HG03280 (cell line): ENCODE measurements around the gene FBXL16.

Experiments used
- ATAC-seq: cut with Tn5 transposase; IDR thresholded peaks from one replicate; pipeline ENCODE4 v1.9.1; 2021; ENCODE audit warnings: mild to moderate bottlenecking, moderate library complexity; ENCODE audit not compliant: unreplicated experiment

The FBXL16 gene

DNA sequence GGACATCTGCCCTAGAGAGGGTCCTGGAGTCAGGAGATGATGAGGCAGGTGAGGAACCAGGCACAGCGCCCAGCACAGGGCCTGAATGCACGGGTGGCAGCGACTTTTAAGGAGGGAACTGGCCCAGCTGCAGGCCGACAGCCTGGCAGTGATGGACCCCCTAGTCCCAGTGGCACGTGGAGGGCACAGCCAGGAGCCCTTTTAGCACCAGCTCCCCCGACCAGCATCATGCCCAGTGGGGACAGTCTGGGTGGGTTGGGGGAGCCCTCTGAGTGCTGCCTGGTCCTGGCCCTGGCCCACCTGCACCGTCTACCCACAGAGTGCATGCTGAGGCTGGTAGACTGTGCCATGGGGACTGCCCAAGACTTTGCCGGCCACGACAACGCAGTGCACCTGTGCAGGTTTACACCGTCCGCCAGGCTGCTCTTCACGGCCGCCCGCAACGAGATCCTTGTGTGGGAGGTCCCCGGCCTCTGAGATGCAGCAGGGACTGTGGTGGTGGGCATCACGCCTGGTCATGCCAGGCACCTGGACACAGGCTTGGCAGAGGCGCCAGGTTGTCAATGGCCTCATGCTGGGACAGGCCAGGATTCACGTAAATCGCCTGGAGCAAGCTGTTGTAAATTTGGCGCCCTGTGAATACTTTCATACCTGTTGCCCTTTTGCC, 38.4 kb downstream of the FBXL16 start:
- ATAC-seq = no peak

DNA sequence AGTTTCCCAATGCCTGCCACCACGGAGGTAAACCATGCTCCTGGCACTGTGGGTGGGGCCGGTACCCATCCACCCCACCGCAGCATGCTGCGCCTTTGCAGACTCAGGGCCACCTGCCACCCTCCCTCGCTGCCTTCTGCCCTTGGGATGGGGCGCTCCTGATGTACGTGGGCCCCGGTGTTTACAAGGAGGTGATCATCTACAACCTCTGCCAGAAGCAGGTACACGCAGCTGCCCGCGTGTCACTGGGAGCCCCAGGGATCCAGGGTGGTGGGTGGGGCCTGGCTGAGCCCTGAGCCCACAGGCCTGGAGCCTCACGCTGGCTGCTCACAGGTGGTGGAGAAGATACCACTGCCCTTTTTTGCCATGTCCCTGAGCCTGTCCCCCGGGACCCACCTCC, 39.0 kb downstream of the FBXL16 start:
- ATAC-seq = no peak

DNA sequence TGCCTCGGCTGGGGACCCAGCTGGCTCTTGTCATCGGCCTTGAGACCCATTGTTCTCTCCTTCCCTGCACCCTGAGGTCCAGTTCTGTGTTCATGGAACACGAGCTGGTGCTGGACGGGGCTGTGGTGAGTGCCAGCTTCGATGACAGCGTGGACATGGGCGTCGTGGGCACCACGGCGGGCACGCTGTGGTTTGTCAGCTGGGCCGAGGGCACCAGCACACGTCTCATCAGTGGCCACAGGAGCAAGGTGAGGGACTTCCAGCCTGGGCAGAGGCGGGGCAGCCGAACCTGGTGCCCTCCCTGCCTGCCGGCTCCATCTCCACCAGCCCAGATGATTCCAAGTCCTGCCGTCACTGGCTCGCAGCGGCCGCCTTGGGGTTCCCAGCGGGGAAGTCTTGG, 43.0 kb downstream of the FBXL16 start:
- ATAC-seq = no peak

DNA sequence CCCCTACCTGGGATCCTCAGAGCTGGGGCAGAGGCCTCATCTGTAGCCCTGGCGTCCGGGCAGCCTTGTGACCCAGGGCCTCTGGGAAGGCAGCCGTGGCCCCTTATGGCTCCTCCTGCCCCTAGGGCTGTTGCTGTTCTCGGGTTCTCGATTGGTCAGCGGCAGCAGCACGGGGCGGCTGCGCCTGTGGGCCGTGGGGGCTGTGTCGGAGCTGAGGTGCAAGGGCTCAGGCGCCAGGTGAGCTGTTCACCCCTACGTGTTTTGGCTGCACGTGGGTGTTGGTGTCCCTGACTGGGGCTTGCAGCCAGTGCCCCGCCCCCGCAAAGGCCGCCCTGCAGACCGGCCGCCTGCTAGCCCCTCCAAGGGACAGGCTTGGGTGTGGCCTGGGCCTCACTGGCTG, 43.5 kb downstream of the FBXL16 start:
- no peak for ATAC-seq

DNA sequence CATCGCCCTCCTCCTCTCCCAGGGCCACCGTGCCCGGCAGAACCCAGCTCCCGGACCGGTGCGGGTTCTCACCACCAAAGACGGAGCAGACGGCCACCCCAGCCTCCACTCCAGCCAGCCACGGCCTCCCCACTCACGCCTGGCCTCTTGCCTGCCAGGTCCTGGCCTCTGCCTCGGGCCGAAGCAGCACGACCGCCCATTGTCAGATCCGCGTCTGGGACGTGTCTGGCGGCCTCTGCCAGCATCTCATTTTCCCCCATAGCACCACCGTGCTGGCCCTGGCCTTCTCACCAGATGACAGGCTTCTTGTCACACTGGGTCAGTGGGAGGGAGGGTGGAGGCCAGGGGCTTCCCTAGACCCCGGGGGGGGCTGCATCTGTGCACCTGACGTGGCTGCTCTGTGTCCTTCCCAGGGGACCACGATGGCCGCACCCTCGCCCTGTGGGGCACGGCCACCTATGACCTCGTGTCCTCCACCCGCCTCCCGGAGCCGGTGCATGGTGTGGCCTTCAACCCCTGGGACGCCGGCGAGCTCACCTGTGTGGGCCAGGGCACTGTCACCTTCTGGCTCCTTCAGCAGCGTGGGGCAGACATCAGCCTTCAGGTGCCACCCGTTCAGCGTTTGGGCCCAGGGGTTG, 44.3 kb downstream of the FBXL16 start:
- ATAC-seq = no peak

DNA sequence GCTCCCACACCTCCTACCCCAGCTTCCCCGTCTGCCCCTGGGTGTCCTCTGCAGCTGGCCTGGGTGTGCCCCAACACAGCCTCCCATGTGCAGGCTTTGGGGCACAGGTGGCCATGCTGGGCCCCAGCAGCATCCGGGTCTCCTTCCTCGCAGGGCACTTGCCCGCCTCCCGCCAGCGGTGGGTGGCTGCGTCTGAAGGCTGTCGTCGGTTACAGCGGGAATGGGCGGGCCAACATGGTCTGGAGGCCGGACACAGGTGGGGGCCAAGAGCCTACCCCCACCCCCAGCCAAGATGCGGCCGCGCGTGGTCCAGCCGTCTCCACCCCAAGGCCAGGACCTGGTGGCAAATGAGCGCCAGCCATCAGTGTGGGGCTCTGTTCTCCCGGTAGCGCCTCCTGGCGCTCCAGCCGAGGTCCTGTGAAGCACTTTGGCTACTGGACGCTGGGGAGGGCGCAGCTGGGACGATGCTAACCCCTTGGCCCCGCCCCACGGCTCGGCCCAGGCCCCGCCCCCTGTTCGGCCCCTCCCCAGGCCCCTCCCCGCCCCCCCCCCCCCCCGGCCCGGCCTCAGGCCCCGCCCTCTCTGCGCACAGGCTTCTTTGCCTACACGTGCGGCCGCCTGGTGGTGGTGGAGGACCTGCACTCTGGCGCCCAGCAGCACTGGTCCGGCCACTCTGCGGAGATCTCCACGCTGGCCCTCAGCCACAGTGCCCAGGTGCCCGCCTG, 45.0 kb downstream of the FBXL16 start:
- peak; percentile 56 for ATAC-seq

DNA sequence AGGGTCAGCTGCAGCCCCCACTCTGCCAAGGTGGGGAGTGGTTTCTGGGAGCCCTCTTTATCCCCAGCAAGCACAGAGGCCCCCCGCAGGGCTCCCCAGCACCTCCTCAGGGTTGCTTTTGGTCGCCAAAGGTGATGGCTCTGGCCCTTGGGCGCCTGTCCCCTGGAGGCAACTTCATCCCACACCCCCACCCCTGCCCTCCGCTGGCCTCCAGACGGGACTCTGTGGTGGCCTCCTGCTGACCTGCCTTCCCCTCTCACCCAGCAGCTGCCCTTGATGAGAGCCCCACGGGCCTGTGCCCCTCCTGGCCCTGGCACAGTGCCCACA, 45.5 kb downstream of the FBXL16 start:
- ATAC-seq = no peak

DNA sequence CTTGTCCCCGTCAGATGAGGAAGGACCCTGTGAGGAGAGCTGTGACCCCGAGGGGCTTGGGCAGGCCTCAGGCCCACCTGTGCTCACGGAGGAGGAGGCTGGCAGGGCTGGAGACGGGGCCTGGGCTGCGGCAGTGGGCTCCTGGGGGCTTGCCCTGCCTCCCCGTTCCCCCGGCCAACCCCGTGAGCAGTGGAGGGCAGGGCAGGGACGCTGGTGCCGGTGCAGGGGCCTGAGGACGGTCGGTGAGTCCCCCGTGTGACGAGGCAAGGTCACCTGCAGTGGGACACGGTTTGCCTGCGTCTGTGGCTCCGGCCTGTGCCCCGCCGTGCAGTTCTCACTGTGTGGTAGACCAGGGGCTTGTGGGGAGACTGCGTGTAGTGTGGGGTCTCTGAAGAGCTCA, 46.0 kb downstream of the FBXL16 start:
- ATAC-seq = no peak

DNA sequence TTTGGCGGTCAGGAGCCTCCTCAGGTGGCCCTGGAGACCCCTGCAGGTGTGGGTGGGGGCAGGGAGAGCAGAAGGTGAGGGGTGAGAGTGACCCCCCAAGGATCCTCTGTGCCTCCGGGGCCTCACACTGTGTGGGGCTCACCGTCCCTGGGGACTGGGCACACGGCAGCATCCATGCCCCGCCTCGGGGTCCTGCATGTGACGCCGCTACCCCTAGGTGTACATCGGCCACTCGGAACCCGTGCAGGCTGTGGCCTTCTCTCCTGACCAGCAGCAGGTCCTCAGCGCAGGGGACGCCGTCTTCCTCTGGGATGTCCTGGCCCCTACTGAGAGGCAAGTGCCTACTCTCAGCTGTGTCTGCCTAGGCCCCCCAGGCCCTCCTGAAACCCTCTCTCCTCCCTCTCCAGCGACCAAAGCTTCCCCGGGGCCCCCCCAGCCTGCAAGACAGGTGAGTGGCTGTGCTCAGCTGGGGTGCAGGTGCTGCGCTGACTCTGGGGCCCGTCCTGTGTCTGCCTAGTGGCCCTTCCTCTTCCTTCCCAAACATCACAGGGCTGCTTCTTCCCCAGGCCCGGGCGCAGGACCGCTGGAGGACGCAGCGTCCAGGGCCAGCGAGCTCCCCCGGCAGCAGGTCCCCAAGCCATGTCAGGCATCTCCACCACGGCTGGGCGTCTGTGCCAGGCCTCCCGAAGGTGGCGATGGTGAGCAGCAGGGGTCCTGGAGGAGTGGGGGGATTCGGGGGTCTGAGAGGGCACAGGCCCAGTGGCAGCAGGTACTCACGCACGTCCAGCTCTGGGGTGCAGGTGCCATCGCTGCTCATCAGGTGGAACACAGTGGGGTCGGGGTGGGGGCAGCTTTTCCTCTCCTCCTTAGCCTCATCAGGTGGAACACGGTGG, 46.7 kb downstream of the FBXL16 start:
- ATAC-seq = no peak

DNA sequence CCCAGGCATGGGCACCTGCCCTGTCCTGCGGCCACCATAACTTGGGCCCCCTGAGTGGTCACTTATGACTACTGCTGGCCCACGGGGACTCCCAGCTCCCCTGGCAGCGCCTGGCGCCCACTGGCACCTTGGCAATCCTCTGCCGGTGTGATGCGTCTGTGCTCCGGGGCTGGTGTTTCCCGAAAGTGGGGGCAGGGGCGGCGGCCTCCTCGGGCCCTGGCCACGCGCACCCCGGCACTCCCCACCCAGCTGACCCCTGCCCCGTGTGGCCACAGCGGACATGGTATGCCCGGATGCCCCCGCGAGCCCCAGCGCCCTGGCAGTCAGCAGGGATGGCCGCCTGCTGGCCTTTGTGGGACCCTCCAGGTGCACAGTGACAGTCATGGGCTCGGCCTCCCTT, 48.1 kb downstream of the FBXL16 start:
- ATAC-seq = no peak

DNA sequence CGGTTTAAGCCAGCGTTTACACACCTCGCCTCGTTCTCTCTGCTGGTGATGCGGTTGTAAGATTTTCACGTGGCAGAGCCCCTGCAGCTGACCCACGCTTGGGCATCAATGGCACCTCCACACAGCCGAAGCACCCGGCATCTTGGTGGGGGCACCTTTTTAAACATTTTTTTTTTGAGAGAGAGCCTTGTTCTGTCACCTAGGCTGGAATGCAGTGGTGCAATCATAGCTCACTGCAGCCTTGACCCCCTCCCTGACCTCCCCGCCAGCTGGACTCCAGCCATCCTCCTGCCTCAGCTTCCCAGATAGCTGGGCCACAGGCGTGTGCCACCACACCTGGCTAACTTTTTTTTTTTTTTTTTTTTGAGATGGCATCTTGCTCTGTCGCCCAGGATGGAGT, 51.6 kb downstream of the FBXL16 start:
- no peak for ATAC-seq

DNA sequence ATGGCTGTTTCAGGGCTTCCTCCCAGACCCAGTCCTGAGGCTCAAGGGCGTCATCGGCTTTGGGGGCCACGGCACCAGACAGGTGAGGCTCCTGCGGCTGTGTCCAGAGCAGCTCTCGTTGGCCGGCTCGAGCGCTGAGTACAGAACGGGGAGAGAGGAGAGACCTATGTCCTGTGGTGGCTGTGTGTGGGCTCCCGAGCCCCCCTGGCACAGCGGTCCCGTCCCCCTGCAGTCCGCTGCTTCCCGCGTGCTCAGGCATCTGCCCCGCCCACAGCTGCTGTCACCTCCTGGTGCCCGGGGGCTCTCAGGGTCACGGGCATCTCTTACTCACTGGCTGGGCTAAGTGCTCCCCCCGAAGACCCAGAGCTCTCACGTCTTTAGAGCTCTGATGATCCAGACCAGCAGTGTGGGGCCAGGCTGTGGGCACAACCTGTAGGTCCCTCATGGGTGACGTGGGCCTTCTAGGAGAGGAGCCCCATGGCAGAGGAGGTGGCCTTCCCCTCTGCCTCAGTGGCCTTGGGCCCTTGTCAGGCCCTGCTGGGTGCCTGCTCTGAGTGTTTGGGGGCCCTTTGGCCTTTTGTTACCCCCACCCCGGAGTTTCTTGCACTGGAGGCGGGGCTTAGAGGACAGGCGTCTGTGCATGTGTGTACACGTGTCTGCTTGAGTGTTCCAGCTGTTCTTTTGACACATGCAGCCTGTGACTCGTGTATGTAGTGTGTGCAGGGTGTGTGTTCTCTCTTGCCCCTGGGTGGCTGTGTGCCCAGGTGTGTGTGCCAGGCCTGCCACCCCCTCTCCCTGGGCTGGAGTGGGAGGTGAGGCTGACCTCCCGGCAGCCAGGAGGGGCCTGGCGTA, 52.9 kb downstream of the FBXL16 start:
- no peak for ATAC-seq

DNA sequence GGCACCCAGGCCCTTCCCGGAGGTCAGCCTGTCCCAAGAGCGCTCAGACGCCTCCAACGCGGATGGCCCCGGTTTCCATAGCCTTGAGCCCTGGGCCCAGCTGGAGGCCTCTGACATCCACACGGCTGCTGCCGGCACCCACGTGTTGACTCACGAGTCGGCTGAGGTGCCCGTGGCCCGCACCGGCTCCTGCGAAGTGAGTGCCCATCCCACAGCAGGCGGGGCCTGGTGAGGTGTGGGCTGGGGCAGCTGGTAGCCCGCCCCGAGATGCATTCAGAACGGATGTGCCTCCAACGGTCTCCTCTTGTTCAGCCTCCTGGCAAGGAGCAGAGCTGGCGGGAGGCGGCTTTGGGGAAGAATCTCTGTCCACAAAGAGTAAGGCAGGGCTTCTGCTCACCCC, 53.8 kb downstream of the FBXL16 start:
- no peak for ATAC-seq

DNA sequence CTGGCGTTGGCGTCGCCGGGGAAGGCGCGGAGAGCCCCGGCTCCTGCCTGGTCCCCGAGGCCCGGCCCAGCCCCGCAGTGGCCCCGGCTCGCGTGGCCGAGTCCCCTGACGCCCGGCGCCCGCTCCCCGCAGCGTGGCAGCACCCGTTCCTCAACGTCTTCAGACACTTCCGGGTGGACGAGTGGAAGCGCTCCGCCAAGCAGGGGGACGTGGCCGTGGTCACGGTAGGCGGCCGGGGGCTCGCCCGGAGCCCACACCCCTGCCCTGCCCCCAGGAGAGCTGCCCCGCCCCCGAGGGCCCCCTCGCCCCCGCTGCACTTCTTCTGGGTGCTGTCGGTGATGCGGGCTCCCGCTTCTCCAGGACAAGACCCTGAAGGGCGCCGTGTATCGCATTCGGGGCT, 56.0 kb downstream of the FBXL16 start:
- ATAC-seq = peak; percentile 16

DNA sequence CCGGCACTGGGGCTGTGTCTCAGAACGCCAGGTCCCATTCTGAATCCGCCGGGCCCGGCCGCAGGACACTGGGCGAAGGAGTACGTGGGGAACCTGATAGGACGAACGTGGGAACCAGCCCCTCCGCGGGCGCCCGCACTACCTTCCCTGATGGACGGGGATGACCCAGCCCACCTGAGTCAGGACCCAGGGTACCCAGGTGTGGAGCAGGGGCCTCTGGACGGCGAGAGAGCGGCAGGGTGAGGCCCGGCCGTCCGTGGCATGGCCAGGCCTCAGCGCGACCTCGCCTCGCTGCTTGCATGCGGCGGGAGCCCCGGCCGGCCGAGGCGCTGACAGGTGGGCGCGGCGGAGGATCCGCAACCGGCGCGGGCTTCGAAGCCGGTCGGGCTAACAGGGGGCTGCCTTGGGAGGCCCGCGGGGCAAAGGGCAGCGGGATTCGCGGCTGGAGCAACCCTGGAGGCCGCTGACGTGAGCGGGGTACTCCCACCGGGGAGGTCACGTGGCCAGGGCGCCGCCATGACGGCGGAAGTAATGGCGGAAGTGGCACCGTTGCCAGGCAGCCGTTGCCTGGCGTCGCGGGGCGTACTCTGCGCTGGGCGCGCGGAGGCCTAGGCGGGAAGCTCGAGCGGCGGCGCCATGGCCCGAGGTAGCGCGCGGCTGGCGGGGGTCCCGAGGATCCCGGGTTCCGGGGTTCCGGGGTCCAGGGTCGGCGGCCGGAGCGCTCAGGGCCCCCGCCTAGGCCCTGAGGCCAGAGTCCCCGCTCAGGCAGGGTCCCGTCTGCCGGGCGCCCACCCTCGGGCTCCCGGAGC, 56.6 kb downstream of the FBXL16 start, which contains the start of gene WDR90:
Gene WDR90 (plus strand): TSS at position 585 of the 809 bp plus-strand sequence. CDS start 52 bp downstream, at position 637.
- ATAC-seq = peak; percentile 84

DNA sequence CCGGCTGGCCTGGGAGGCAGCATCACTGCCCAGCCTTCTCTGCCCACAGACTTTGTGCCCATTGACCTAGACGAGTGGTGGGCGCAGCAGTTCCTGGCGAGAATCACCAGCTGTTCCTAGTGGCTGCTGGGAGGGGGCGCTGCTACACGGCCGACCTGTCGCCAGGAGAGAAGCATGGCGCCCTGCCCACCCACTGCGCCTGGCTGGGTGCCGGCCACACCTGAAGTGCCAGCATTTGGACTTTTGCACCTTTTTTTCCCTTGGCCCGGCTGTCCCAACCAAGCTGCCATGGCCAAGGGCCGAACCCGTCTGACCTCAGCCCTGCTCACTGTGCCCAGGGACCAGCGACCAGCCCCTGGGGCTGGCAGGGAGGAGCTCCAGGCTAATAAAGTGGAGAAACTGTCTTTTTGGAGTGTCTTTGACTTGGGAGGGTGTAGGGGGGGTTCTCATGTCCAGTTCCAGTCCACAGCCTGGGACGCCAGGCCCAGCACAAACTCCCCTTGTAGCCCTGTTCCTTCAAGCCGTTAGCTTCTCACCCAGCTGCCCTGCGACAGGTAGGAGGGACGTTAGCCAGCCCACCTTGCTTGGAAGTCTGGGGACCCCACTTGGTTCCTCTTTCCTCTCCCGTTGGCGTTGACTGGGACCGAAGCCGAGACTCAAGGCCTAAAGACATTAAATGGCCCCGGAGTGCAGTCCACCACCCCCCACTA, 57.4 kb downstream of the FBXL16 start:
- ATAC-seq = no peak

DNA sequence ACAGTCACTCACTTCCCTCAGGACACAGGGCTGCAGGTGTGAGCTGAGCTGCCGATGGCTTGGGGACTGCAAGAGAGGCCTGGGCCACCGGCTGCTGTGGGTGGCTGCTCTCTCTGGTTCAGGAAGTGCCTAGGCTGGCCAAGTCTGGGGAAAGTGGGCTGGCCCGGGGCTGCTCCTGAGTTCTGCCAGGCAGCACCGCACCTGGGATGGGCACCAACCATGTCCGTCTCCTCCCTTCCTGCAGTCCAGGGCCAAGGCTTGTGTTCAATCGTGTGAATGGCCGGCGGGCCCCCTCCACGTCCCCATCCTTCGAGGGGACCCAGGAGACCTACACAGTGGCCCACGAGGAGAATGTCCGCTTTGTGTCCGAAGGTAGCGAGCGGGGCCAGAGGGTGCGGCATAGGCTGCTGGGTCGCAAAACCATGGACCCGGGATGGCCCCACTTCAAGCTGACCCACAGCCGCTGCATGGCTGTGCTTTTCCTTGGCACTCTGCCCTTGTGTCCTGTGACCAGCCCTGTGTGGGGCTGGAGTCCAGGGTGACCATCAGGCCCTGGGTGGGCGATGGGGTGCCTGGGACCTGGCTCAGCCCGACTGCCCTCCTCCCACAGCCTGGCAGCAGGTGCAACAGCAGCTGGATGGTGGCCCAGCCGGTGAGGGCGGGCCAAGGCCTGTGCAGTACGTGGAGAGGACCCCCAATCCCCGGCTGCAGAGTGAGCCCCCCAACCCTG, 58.3 kb downstream of the FBXL16 start:
- ATAC-seq = no peak

DNA sequence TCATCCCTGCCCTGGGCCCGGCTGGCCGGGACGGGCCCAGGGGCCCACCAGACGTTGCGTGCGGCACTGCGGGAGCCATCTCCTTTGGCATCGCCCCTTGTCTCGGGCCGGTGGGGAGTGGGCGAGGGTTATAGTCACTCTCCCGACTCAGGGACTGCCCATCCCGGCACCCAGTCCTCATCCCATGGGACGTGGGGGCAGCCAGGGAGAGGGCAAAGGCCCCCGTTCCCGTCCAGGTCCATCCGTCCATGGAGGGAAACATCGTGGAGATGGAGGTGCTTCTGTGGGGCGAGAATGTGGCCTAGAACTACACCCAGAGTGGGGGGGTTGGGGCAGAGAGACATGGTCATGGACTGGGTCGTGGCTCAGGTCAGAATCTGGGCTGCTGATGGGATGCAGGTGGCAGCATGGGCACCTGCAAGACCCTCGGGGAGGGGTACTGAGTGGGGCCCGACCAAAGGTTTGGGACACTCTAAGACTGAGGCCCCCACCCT, 58.9 kb downstream of the FBXL16 start:
- ATAC-seq = no peak
